CMK (cell line): ENCODE data around the gene GNG7.
"Not testable (repeated sequence)": the region's sequence is repeated elsewhere in the genome, so short reads cannot be mapped to it uniquely, and the experiment has no call there.

Experiments
- DNase-seq: peaks from one replicate; pipeline ENCODE4 v3.0.0-alpha.2; 2010; ENCODE audit warnings: low read depth

GNG7 gene

DNA sequence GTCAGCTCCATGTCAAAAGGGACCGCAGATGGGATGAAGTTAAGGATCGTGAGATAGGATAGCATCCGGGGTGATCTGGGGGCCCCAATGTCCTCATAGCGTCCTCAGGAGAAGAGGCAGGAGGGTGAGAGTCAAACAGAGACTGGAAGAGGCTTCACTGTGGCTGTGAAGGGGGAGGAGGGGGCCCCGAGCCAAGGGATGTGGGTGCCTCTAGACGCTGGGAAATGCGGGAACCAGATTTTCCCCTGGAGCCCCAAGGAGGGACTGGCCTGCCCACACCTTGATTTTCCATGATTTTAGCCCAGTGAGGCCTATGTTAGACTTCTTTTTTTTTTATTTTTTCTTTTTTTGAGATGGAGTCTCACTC lies 61.2 kb downstream of the GNG7 start:
- DNase-seq = no peak

GRCh38 chr19:2640563-2641331 lies 61.7 kb downstream of the GNG7 start:
- DNase-seq = no peak

GRCh38 chr19:2639999-2640398 lies 62.5 kb downstream of the GNG7 start:
- no peak for DNase-seq

GRCh38 chr19:2638417-2638940 lies 64.0 kb downstream of the GNG7 start:
- no peak for DNase-seq

DNA sequence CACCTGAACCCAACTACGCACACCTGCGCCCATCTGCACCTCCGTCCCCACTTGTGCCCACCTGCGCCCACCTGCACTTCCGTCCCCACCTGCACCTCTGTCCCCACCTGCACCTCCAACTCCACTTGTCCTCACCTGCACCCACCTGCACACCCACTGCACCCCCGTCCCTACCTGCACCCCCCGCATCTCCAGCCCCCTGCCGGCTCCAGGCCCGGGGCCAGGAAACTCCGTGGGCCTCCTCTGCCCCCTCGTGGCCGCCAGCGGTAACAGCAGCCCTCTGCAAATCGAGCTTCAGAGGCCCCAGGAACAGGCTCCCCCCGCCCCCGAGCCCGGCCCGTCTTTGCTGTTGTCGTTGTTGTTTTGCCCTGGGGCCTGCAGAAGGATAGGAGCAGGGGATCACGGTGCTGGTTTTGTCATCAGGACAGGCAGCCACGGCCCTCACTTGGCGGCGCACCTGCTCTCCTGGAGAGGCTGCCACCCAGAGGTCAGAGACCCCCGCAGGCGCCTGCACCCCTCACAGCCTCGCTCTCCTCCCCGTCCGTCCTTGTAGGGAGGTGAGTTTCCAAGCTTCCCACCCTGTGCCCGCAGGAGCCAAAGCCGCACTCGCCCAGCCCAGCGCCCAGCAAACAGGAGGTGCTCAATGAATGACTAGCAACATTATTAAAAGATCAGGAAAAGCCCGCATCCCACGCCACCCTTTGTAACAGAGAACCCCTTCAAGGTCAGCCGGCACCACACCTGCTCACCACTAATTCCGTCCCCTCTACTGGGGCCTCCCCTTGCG lies 65.4 kb downstream of the GNG7 start:
- no peak for DNase-seq

- DNase-seq = no peak
These were observed 66.2 kb downstream of the GNG7 start for GRCh38 chr19:2636141-2636896.

GRCh38 chr19:2634960-2635359 lies 67.5 kb downstream of the GNG7 start:
- DNase-seq = no peak

DNA sequence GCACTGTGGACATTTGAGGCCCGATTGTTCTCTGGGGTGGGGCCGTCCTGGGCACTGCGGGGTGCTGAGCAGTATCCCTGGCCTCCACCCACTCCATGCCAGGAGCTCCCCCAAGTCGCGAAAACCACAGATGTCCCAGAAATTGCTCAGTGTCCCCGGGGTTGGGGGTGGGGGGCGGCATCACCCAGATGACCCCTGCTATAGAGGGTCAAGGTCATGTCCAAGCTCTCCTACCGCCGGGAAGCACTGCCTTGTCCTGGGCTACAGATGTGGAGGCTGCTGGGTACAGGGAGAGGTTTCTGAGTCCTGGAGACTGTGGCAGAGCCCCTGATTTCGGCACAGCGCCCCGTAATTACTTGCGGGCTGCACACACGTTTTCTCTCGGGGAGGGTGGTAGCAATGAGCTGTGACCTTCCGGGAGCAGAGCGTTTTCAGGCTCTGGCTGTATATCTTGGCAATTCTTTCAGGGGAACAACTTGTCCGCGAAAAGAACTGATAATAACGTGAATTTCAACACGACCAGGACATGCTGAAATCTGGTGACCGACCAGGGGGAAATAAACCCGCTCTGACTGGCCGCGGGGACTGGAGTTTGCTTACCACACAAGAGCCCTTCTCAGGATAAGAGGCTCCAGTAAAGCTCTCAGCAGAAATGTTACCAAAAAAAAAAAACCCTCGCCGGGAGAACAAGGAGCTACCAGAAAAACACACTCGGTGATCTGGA lies 68.1 kb downstream of the GNG7 start:
- no peak for DNase-seq

DNA sequence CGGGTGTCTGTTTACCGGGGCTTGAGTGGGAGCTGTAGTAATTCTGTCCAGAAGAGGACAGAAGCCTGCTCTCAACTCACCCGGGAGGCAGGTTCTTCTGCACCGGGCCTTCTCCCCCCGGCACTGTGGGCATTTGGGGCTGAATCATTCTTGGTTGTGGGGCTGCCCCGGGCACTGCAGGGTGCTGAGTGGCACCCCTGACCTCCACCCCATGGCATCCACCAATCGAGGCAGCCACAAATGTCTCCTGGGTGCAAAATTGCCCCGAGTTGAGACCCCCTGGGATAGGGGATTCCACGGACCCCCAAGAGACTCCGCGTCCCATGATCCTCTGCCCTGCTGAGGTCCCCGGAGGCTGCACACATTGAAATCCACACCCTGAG lies 68.8 kb downstream of the GNG7 start:
- no peak for DNase-seq

- DNase-seq = no peak
These were observed 71.2 kb downstream of the GNG7 start for GRCh38 chr19:2631213-2631821.

GRCh38 chr19:2630352-2631001 lies 72.0 kb downstream of the GNG7 start:
- DNase-seq = no peak

DNA sequence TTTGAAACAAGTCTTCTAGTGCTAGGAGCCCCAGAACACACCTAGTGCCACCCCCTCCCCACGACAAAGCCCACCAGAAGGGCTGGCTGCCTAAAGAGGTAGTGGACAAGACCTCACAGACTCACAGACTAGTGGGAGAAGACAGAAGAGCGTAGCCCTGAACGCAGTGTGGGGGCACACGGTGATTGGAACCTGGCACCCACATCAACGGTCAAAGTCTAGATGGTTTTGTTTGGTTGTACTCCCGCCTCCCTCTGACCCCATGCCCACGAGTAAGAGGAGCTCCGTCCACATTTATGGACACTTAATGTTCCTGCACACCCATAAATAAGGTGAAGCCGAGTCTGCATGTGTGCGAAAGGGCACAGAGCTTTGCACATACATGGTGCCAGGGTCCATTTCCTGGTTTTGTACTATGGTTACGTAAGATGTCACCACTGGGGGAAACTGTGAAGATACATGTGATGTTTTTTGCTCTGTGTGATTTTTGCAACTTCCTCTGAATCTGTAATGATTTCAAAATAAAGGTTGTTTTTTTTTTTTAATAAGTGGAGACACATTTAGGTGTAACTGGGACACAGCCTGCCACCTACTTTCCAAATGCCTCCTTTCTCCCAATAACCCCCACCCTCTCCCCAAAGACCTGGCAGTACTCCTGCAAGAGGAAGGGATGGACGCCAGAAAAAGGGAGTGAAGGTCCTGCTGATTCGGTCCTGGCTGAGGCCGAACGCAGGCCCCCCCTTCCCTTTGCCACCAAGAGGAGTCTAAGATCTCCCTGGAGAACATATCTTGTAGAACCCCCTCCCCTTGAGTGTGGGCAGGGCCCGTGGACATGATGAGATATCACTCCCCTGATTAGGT lies 72.8 kb downstream of the GNG7 start:
- no peak for DNase-seq

GRCh38 chr19:2628597-2628996 lies 73.9 kb downstream of the GNG7 start:
- no peak for DNase-seq

- DNase-seq = no peak
These were observed 74.6 kb downstream of the GNG7 start for GRCh38 chr19:2627855-2628254.

DNA sequence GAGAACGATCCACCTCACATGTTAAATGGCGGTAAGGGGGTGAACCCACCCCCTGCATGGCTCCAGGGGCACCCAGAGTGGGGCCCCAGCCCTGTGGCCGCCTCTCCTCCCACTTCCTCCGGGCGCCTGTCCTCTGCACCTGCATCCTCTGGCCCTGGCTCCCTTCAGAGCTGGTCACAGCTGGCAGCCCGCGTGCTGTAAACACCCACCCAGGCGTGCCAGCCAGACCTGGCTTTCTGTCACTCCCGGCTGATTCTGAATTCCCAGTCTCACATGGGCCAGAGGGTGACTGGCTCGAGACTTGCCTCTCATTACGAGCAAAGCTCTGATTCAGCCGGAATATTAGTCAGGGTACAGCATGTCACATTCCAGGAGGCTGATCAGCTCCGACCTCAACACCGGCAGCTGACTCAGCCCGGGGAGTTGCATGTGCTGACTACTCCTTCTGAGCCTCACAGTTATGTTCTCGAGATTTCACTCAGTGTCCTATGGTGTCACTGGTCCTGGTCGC lies 75.1 kb downstream of the GNG7 start:
- DNase-seq = no peak

- no peak for DNase-seq
These were observed 77.1 kb downstream of the GNG7 start for GRCh38 chr19:2625434-2625833.

- no peak for DNase-seq
These were observed 77.9 kb downstream of the GNG7 start for GRCh38 chr19:2624537-2625091.

DNA sequence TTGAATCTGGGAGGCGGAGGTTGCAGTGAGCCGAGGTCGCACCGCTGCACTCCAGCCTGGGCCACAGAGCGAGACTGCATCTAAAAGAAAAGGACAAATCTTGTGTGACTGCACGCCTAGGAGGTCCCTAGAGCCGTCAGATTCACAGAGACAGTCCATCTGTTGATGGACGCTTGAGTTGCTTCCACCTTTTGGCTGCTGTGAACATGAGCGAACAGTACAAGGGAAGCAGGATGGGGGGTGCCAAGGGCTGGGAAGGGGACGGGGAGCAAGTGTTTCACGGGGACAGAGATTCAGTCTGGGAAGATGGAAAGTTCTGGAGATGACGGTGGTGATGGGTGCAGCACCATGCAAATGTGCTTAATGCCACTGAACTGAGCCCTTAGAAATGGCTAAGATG lies 78.7 kb downstream of the GNG7 start:
- DNase-seq = no peak

- not testable (repeated sequence) for DNase-seq
These were observed 80.0 kb downstream of the GNG7 start for GRCh38 chr19:2622371-2622961.
